ENCODE results near the gene TBC1D5. TPM values are rescaled to one million over a fixed set of nuclear protein-coding genes. Genes with fewer than 3 reads are reported as not detected.

Gene TBC1D5
- total and polyA plus RNA-seq, 10 donors, result 6.4 to 140 (median 97.1) TPM

GRCh38 chr3:17288839-17289399, 453.5 kb downstream of the TBC1D5 start:
- TF ChIP-seq POLR2A (IDR thresholded peaks at IDR 0.05) (no peak), POLR2AphosphoS5 (IDR thresholded peaks at IDR 0.05) (peak in 1 of 3 donors; percentile 39)
- no peaks in the 10 kb centered on the region for H3K4me1 ChIP-seq
- 95 to 98% (median 97%) methylated on average over 12 to 14 of the region's 14 CpGs for WGBS, 5 donors
- intact Hi-C loops (cut with DNase I; ENCODE audit: low total_unique reads), result no loop called here
- H3K4me3 ChIP-seq, result no peak overlapping the region
- H3K27me3 ChIP-seq (replicated peaks in 1 of 7), result no peaks in the 10 kb centered on the region
- no peak overlapping the region for H3K27ac ChIP-seq
- DNase-seq, result peak; percentile 68
- no peaks in the 10 kb centered on the region for H3K9me3 ChIP-seq
- H3K36me3 ChIP-seq, result peaks cover 0 to 41% (median 21%) of the 10 kb centered on the region in 6 donors

- TF ChIP-seq CTCF (IDR thresholded peaks at IDR 0.05 in 8 of 11, conservative IDR thresholded peaks at IDR 0.05 in 3 of 11), result no peak
- TF ChIP-seq POLR2A (IDR thresholded peaks at IDR 0.05), result no peak
- TF ChIP-seq POLR2AphosphoS5 (IDR thresholded peaks at IDR 0.05), result no peak
- H3K36me3 ChIP-seq, result peaks cover 0 to 45% (median 21%) of the 10 kb centered on the region in 6 donors
- H3K9me3 ChIP-seq, result no peaks in the 10 kb centered on the region
- intact Hi-C loops (cut with DNase I; ENCODE audit: low total_unique reads), result no loop called here
- H3K27ac ChIP-seq, result no peak overlapping the region
- no peak for DNase-seq
- WGBS, 5 donors, result 81 to 91% (median 90%) methylated on average over 5 of the region's 5 CpGs
- H3K4me3 ChIP-seq, result no peak overlapping the region
- H3K27me3 ChIP-seq (replicated peaks in 1 of 7), result no peaks in the 10 kb centered on the region
- no peaks in the 10 kb centered on the region for H3K4me1 ChIP-seq
These were observed 455.3 kb downstream of the TBC1D5 start for GRCh38 chr3:17287006-17287689.

GRCh38 chr3:17278006-17278405, 464.4 kb downstream of the TBC1D5 start:
- Histone ChIP-seq H3K27me3 (replicated peaks in 1 of 7) (no peaks in the 10 kb centered on the region), H3K9me3 (no peaks in the 10 kb centered on the region), H3K4me1 (no peaks in the 10 kb centered on the region), H3K27ac (no peak overlapping the region), H3K36me3 (peaks cover 0 to 20% (median 2%) of the 10 kb centered on the region in 6 donors), H3K4me3 (no peak overlapping the region)
- DNase-seq, result no peak
- intact Hi-C loops (cut with DNase I; ENCODE audit: low total_unique reads), result no loop called here
- WGBS, 5 donors, result 88 to 92% (median 90%) methylated on average over 2 of the region's 2 CpGs
- no peak for TF ChIP-seq POLR2A (IDR thresholded peaks at IDR 0.05)
- TF ChIP-seq POLR2AphosphoS5 (IDR thresholded peaks at IDR 0.05), result no peak
- no peak for TF ChIP-seq CTCF (IDR thresholded peaks at IDR 0.05 in 8 of 11, conservative IDR thresholded peaks at IDR 0.05 in 3 of 11)

GRCh38 chr3:17266846-17267245, 475.6 kb downstream of the TBC1D5 start:
- Histone ChIP-seq H3K27me3 (replicated peaks in 1 of 7) (no peaks in the 10 kb centered on the region), H3K4me3 (no peak overlapping the region), H3K36me3 (no peaks in the 10 kb centered on the region), H3K9me3 (no peaks in the 10 kb centered on the region), H3K4me1 (no peaks in the 10 kb centered on the region), H3K27ac (no peak overlapping the region)
- no peak for DNase-seq
- TF ChIP-seq POLR2AphosphoS5 (IDR thresholded peaks at IDR 0.05) (no peak), CTCF (IDR thresholded peaks at IDR 0.05 in 8 of 11, conservative IDR thresholded peaks at IDR 0.05 in 3 of 11) (no peak), POLR2A (IDR thresholded peaks at IDR 0.05) (no peak)
- intact Hi-C loops (cut with DNase I; ENCODE audit: low total_unique reads), result no loop called here
- WGBS, 5 donors, result 90 to 99% (median 94%) methylated on average over 5 of the region's 5 CpGs
